OCI-LY3 (cell line): ENCODE data around the gene FAM217B.
A peak's percentile ranks its signal among the peaks of the same experiment; 100 is the strongest.

Experiments used
- H2AFZ ChIP-seq: fragments of 200-600, 300-600 bp; shearing (Covaris generic); 2 replicates; pipeline ENCODE4 v1.6.0; 2014; ENCODE audit warnings: antibody characterized with exemption, low read depth, low read length
- H3K27ac ChIP-seq: fragments of 200-600, 300-600 bp; sonication (generic); 2 replicates; pipeline ENCODE4 v1.5.1; 2014; ENCODE audit warnings: mild to moderate bottlenecking, low read length, moderate library complexity, mixed read lengths
- H3K27me3 ChIP-seq: fragments of 200-600, 300-600 bp; sonication (generic); 2 replicates; pipeline ENCODE4 v1.6.1; 2014; ENCODE audit warnings: low read depth, low read length, mixed read lengths
- H3K36me3 ChIP-seq: fragments of 200-600, 300-600 bp; sonication (generic); replicated peaks from 2 replicates; pipeline ENCODE3; 2014; ENCODE audit warnings: low read depth, low read length, mixed read lengths
- H3K4me1 ChIP-seq: fragments of 300-600, 200-600 bp; sonication (generic); 2 replicates; pipeline ENCODE4 v1.6.1; 2014; ENCODE audit warnings: low read length, mixed read lengths
- H3K4me2 ChIP-seq: fragments of 200-600, 300-600 bp; sonication (generic); 2 replicates; pipeline ENCODE4 v1.6.1; 2014; ENCODE audit warnings: low read length, mixed read lengths
- H3K4me3 ChIP-seq: fragments of 300-600, 200-600 bp; sonication (generic); 2 replicates; pipeline ENCODE4 v1.5.1; 2014; ENCODE audit warnings: antibody characterized with exemption, mild to moderate bottlenecking, low read length, moderate library complexity
- H3K79me2 ChIP-seq: fragments of 300-600, 200-600 bp; shearing (Covaris generic); 2 replicates; pipeline ENCODE4 v1.6.1; 2014; ENCODE audit warnings: mild to moderate bottlenecking, low read length, mixed read lengths
- H3K9ac ChIP-seq: fragments of 300-600, 200-600 bp; shearing (Covaris generic); 2 replicates; pipeline ENCODE4 v1.6.0; 2014; ENCODE audit warnings: mild to moderate bottlenecking, low read length, moderate library complexity
- H3K9me3 ChIP-seq: fragments of 200-600, 300-600 bp; shearing (Covaris generic); 2 replicates; pipeline ENCODE4 v1.6.1; 2014; ENCODE audit warnings: low read length, mixed read lengths; ENCODE audit not compliant: insufficient read depth
- H4K20me1 ChIP-seq: fragments of 200-600, 300-600 bp; sonication (generic); 2 replicates; pipeline ENCODE4 v1.6.1; 2016; ENCODE audit warnings: low read length, mixed read lengths; ENCODE audit not compliant: insufficient read depth
- CTCF ChIP-seq: fragments of 200-600, 300-600 bp; sonication (generic); IDR thresholded peaks from 2 replicates; pipeline ENCODE4 v1.5.1; 2014; ENCODE audit warnings: antibody characterized with exemption, low read length, low read depth
- EZH2phosphoT487 ChIP-seq: fragments of 200-600 bp; shearing (Covaris generic); IDR thresholded peaks from 2 replicates; pipeline ENCODE4 v1.6.1; 2018; ENCODE audit warnings: antibody characterized with exemption, mixed run types, low read depth

Gene FAM217B

GRCh38 chr20:59988141-59988540 lies 48.0 kb downstream of the FAM217B start:
- H3K9ac ChIP-seq = no peak overlapping the region
- 0 out of 2 replicates have a peak, but pooled peaks cover 3% of the 10 kb centered on the region for H3K9me3 ChIP-seq
- no peaks in the 10 kb centered on the region for H3K4me1 ChIP-seq
- H2AFZ ChIP-seq = no peak overlapping the region
- H3K4me3 ChIP-seq = no peak overlapping the region
- no peaks in the 10 kb centered on the region for H3K79me2 ChIP-seq
- H3K4me2 ChIP-seq = no peak overlapping the region
- TF ChIP-seq CTCF = no peak
- no peak for TF ChIP-seq EZH2phosphoT487
- H4K20me1 ChIP-seq = no peaks in the 10 kb centered on the region
- no peaks in the 10 kb centered on the region for H3K27me3 ChIP-seq
- H3K36me3 ChIP-seq = no peaks in the 10 kb centered on the region
- H3K27ac ChIP-seq = no peak overlapping the region

- no peaks in the 10 kb centered on the region for H4K20me1 ChIP-seq
- no peak overlapping the region for H3K9ac ChIP-seq
- no peak overlapping the region for H3K27ac ChIP-seq
- H3K4me2 ChIP-seq = no peak overlapping the region
- TF ChIP-seq CTCF = peak; percentile 21; the same call in 1 of the 2 replicates
- no peak for TF ChIP-seq EZH2phosphoT487
- peaks cover 3% of the 10 kb centered on the region; the same call in 1 of the 2 replicates for H3K27me3 ChIP-seq
- H3K9me3 ChIP-seq = 0 out of 2 replicates have a peak, but pooled peaks cover 3% of the 10 kb centered on the region
- no peak overlapping the region for H2AFZ ChIP-seq
- H3K36me3 ChIP-seq = no peaks in the 10 kb centered on the region
- no peaks in the 10 kb centered on the region for H3K4me1 ChIP-seq
- no peak overlapping the region for H3K4me3 ChIP-seq
- no peaks in the 10 kb centered on the region for H3K79me2 ChIP-seq
These were observed 52.4 kb downstream of the FAM217B start for GRCh38 chr20:59992526-59993084.

- Histone ChIP-seq H3K4me2 (no peak overlapping the region), H3K27me3 (peaks cover 7% of the 10 kb centered on the region; the same call in 1 of the 2 replicates), H3K36me3 (no peaks in the 10 kb centered on the region), H3K4me1 (no peaks in the 10 kb centered on the region), H3K9me3 (0 out of 2 replicates have a peak, but pooled peaks cover 3% of the 10 kb centered on the region), H2AFZ (no peak overlapping the region), H3K4me3 (no peak overlapping the region), H3K27ac (no peak overlapping the region), H4K20me1 (no peaks in the 10 kb centered on the region), H3K9ac (no peak overlapping the region), H3K79me2 (no peaks in the 10 kb centered on the region)
- no peak for TF ChIP-seq EZH2phosphoT487
These were observed 53.7 kb downstream of the FAM217B start for GRCh38 chr20:59993736-59994430.

- no peaks in the 10 kb centered on the region for H3K4me1 ChIP-seq
- H3K27me3 ChIP-seq = peaks cover 12% of the 10 kb centered on the region; the same call in 1 of the 2 replicates
- H4K20me1 ChIP-seq = no peaks in the 10 kb centered on the region; the same call in 1 of the 2 replicates
- 0 out of 2 replicates have a peak, but pooled peaks cover 3% of the 10 kb centered on the region for H3K9me3 ChIP-seq
- H3K9ac ChIP-seq = no peak overlapping the region
- H2AFZ ChIP-seq = no peak overlapping the region
- no peaks in the 10 kb centered on the region for H3K79me2 ChIP-seq
- no peak overlapping the region for H3K4me3 ChIP-seq
- H3K36me3 ChIP-seq = no peaks in the 10 kb centered on the region
- H3K4me2 ChIP-seq = no peak overlapping the region
- TF ChIP-seq CTCF = no peak
- no peak for TF ChIP-seq EZH2phosphoT487
- no peak overlapping the region for H3K27ac ChIP-seq
These were observed 54.5 kb downstream of the FAM217B start for GRCh38 chr20:59994697-59995122.
